Measurements from ENCODE around the gene SMPDL3A.

DNA sequence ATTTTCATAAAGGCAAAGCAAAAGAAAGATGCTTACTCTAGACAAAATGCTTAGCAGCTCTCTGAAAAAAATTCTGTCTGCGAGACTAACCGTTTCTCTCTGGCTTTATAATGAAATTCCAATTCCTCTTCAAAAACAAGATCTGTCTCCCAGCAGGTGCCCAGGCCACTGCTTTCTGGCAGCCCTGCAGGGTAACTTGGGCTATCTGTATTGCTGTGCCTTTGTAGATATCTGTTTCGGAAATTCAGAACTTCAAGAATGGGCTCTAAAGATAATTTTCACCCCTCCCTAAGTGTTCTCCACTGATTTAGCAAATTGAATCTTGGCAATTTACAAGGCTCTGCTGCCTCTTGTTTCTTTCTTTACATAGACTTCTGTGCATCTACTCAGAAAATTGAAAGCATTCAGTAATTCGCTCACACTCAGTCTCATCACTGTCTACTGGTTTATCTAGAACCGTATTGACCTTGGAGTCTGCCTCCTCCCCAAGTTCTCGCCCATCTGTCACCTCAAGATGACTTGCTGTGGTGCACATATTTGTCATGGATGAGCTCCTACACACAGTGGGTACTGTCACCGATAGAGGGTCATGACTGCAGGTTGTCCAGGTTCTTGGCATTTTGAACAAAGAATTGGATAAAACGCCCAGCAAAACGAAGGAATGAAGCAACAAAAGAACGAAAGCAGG is 35.9 kb upstream of the SMPDL3A start:
- TF ChIP-seq POLR2A (IDR thresholded peaks at IDR 0.05; ENCODE audit: low read depth, low read length) (no peak), POLR2AphosphoS5 (IDR thresholded peaks at IDR 0.05; ENCODE audit: low read depth, low read length) (no peak), TAF1 (IDR thresholded peaks at IDR 0.05; ENCODE audit: borderline replicate concordance, low read depth, low read length) (no peak)

Measured in GM12892 (cell line).